Stimulated activated CD4-positive, alpha-beta T cell treated with anti-CD3 and anti-CD28 coated beads, Interleukin-2, amount 100 ng/mL, for 48 hours (primary cell): ENCODE measurements around the gene TRNP1.
"Not testable (repeated sequence)": the region's sequence is repeated elsewhere in the genome, so short reads cannot be mapped to it uniquely, and the experiment has no call there.

ENCODE experiments used
- DNase-seq, 2 donors: peaks; one replicate each; pipeline ENCODE4 v3.0.0-alpha.2; 2020

TRNP1 gene, protein sequence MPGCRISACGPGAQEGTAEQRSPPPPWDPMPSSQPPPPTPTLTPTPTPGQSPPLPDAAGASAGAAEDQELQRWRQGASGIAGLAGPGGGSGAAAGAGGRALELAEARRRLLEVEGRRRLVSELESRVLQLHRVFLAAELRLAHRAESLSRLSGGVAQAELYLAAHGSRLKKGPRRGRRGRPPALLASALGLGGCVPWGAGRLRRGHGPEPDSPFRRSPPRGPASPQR

DNA sequence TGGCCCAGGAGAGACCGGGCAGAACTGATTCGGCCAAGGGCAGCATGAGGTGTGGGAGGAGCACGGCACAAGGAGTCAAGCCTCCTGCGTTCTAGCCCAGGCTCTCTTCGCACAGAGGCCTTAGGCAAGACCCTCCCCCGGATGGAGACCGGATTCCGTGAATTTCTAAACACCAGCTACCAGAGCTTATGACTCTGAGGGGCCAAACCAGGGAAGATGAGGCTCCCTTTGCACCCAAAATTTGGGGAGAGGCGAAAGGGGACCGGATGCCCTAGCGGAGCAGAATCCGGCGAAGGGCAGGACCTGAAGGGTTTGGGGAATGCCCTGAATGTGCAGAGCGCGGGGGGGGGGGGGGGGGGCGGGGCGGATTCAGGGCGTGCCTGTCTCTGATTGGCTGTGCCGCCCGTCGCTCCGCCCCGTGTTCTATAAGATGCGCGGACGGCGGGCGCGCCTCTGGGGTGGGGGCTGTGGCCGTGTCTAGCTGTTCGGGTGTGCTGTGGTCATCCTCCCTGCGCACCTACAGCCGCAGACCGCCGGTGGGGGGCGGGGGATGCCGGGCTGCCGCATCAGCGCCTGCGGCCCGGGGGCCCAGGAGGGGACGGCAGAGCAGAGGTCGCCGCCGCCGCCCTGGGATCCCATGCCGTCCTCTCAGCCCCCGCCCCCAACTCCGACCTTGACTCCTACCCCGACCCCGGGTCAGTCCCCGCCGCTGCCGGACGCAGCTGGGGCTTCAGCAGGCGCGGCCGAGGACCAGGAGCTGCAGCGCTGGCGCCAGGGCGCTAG lies at the start of gene TRNP1:
Gene TRNP1, plus strand, starts transcription at position 456 of the 783 bp plus-strand sequence. Its CDS starts 95 bp downstream, at position 551.
- peak; percentile 57 to 62 for DNase-seq

DNA sequence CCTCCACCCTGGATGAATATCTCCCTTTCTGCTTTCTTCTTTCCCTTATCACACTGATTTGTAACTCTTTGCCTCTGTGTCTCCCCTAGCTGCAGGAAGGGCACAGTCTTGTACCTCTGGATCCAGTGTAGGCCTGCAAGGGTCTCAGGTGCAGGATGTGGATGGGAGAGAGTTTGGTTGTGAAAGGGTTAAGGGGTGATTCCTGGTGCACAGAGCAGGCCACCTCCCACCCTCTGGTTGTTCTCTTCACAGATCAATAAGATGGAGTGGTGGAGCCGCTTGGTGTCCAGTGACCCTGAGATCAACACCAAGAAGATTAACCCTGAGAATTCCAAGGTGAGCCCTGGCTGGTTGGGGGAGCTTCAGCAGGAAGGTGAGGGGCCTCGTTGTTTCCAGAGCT lies 48.4 kb upstream of the TRNP1 start:
- no peak for DNase-seq

DNA sequence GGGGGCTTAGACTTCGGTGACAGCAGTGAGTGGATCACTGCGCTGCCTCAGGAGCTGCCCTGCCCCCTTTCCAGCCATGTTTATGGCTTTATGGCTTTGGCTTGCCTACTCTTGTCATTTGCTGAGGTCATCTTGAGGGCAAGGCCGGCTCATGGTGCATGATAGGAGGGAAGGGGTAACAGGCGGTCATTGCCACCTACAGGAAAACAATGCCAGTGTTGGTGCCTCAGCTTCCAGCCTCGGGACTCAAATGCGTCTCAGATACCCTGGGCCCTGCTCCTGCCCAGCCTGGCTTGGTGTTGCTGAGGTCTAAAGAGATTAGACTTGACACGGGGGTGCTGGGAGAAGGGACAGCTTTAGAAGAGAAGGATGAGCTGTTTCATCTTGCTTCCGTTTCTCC lies 47.8 kb upstream of the TRNP1 start:
- DNase-seq = no peak

DNA sequence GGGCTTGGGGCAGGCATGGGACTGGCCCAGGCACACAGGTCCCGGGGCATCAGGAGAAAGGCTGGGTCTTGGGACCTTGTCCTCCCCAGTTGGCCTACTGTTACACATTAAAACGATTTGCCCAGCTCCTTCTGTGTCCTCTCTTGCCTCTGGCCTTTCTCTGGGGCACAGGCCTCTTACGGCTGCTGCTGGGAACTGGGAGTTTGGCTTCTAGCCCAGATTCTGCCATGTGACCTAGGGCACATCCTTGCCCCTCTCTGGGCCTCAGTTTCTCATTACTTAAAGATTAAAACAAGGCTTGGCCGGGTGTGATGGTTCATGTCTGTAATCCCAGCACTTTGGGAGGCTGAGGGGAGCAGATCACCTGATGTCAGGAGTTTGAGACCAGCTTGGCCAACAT lies 47.2 kb upstream of the TRNP1 start:
- DNase-seq = no peak

DNA sequence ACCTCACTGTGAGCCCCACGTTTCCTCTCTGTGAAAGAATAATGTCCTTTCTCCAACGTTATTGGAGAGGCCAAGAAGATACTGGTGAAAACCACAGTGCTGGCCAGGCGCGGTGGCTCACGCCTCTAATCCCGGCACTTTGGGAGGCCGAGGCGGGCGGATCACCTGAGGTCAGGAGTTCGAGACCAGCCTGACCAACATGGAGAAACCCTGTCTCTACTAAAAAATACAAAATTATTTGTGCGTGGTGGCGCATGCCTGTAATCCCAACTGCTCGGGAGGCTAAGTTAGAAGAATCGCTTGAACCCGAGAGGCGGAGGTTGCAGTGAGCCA lies 44.8 kb upstream of the TRNP1 start:
- not testable (repeated sequence) for DNase-seq

DNA sequence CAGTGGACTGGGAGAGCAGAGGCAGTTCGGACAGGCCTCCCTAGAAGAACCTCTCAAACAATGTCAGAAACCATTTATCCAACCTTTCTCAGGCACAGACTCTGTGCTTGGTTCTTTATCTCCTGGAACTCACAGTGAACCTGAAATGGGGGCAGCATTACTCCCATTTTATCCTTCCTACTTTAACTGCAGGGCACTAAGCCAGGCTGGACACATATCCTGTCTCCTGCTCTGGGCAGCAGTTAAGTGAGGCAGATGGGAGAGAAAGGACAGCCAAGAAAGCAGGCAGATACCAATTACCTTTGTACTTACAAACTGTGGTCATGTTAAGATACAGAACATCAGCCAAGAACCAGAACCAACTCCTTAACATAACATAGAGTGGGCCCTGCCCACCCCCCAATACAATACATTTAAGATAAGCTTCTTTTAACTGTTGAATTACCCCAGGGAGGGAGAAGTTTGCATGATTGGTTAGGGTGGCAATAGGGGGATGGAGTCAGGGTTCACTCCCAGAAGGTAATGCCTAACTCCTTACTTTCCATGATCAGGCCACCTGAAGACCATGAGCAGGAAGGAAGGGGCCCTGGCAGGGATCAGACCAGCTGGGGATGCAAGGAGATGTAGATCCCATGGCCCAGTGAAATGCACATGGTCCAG lies 44.1 kb upstream of the TRNP1 start:
- no peak for DNase-seq

DNA sequence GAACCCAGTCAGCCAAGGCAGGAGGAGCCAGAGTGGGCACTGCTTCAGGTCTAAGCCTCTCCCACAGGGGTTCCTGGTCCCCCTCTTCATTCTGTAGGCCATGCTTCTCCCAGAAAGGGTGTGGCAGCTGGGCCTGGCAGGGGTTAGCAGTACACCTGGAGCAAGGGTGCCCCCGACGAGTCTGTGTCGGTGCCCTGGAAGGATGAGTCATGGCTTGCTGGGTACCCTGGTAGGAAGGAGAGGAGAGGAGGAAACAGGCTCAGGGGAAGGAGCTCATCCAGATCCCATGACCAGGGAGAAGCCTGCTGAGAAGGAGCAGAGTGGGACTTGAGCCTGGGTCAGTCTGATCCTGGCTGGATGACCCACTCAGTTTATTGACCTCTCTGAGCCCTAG lies 43.6 kb upstream of the TRNP1 start:
- DNase-seq = no peak

DNA sequence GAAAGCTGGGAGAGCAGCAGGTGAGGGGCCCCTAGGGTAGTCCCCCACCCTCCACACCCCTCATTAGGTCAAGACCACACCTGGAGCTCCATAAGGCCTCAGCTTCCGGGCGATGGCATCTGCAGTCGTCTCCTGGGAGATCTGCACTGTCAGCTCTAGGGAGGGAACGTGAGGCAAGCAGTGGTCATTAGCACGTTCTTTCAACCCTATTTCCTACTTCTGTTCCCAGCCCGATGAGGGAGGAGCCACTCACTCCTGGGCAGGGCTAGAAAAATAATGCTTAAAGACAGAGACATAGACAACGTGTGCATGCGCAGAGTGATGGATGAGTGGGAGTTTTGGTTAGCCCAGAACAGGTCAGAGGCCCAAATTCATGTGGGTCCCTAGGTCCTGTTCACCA lies 42.9 kb upstream of the TRNP1 start:
- DNase-seq = no peak

DNA sequence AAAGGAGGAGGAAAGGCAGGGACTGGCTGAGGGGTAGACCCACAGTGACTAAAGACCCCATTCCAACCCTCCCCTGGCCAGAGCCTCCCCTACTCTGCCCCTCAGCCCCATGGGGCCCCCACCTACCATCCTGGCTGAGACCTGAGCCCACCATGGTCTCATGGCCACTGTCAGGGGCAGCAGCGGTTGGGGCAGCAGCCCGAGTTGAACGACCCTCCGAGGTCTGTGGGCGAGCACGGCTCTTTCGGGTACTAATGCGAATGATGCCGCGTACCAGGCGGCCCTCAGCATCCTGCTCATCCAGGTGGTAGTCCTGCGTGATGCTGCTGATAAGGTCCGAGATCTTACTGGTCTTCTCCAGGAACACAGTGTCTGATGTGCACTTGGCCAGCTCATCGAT lies 42.3 kb upstream of the TRNP1 start:
- no peak for DNase-seq

DNA sequence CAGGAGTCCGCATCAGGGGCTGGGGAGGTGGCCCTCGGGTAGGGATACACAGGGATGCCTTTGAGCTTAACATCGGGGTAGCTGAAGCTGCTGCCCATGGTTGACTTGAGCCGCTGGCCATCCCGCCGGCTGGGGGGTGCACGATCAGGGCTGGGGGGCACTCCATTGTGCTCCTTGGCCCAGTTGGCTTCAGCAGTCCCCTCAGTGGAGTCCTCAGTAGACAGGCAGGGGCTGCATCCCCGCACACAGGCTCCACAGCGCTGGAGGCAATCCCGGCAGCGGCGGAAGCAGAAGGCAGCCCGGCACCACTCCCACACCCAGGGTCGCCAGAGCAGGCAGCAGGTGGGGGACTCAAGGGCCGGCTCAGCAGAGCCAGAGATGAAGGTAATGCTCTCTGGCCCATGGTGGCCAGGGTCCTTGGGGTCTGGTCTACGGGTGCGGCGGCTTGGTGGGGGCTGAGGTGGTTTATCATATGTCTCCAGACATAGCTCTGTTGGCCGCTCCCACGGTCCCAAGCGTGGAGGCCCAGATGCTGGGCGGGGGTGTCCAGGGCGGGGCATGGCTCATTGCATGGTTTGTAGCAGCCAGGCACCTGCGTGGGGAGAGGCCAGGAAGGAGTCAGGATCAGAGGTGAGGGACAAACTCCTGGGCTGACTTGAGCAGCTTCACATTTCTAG lies 41.5 kb upstream of the TRNP1 start:
- no peak for DNase-seq

DNA sequence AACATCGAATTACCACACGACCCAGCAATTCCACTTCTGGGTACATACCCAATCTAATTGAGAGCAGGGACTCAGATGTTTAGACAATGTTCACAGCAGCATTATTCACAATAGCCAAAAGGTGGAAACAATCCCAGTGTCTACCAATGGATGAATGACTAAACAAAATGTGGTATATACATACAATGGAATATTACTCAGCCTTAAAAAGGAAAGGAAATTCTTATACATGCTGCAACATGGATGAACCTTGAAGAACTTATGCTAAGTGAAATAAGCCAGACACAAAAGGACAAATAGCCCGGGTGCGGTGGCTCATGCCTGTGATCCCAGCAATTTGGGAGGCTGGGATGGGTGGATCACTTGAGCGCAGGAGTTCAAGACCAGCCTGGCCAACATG lies 40.1 kb upstream of the TRNP1 start:
- DNase-seq = no peak

DNA sequence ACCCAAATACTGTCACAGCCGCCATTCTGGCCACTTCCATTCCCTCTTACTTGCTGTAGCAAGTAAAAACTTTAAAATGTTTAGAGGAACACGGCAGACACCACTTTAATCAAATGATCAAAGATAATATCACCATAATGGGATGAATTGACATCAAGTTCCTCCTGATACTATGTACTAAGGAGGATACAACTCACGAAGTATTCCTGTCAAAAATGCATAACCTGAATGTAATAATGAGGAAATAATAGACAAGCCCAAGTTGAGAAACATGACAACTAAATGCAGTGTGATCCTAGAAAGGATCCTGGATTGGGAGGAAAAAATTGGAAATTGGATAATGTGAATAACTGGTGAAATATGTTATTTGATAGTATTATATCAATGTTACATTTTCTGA lies 37.2 kb upstream of the TRNP1 start:
- no peak for DNase-seq

DNA sequence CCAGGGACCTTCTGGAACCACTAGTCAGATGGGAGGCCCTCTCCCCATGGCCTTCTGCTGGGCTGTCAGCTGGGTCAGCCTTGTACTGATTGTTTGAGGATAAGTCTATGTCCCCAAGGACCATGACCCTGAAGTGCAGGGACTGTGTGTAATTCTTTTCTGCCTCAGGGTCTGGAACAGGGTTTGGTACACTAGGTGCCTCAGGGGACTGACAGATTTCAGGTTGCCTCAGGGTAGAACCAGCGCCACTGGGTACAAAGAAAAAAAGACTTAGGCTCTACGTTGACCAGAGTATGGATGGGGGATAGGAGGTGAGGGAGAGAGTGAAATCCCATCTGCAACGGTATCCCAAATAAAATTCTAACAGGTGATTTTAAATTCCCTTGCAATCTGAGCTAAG lies 36.2 kb upstream of the TRNP1 start:
- no peak for DNase-seq

DNA sequence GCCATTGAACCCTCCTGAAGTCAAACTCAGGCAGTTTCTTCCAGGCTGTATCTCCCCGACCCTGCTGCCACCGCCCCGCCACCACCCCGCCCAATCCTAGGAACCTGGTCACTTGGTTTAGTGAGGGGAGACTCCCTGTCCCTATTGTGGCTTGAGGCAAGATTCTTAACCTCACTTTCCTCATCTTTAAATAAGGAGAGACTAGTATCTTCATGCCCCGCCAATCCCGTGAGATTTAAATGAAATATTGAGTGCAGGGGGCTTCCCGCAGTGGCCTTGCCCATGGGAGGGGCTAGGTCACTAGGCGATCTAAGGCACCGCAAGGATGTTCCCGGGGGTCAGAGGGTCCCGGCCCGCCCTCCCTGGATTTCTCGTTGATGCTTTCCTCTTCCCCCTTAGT lies 34.2 kb upstream of the TRNP1 start:
- DNase-seq = no peak

DNA sequence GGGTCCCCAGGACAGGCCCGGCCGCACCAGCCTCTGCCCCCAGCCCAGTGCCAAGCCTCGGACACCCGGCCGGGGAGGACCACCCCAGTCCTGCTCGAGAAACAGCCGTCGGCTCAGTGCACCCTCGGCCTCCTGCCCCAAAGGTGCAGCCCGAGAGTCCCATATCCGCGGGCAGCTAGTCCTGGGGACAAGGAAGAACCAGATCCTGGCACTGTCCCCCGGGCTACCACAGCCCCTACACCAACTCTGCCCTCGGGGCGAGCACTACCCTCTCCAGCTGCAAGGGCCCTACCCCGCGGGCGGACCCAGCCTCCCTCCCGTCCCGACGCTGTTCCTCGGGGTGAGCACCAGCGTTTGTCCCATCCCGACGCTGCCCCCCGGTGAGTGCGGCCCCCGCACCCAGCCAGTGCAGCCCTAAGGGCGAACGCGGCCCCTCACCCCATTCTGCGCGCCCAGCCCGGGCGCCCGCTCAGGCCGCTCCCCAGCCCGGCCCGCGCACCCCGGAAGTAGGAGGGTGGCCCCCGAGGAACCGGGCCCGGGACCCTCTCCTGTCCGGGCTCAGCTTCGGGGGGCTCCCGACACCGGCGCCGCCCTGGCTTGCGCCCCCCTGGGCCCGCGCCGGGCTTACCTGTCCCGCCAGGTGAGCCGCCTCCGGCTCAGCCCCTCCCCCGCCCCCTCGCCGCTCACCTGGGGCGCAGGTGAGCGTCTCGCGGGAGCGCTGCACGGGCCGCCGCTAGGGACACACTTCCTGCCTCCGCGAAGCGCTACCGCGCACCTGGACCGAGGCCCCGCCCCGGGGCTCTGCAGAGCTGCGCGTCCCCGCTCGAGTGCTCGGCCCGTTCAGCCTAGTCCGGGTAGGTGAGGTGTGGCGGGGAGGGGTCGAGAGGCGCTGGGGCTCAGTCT lies 33.5 kb upstream of the TRNP1 start, which contains the start of gene KDF1:
Gene KDF1, minus strand, starts transcription at position 747 of the 903 bp plus-strand sequence. CDS start 8,088 bp downstream, outside the sequence.
- peak in 1 of 2 donors; percentile 18 for DNase-seq

DNA sequence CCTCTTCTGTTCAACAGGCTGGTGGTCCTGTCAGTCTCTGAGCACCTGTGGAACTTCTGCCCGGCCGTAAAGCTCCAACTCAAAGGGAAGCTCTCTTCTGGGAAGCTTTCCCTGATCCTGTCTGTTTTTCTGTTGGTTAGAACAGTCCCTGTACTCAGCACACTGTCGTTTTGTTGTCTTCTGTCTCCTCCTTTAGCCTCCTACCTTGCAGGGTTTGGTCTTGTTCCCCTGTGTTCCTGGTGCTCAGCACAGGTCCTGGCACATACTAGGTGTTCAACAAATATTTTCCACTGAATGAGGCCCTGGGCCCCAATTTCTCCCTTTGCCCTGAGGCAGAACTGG lies 32.9 kb upstream of the TRNP1 start:
- DNase-seq = no peak

DNA sequence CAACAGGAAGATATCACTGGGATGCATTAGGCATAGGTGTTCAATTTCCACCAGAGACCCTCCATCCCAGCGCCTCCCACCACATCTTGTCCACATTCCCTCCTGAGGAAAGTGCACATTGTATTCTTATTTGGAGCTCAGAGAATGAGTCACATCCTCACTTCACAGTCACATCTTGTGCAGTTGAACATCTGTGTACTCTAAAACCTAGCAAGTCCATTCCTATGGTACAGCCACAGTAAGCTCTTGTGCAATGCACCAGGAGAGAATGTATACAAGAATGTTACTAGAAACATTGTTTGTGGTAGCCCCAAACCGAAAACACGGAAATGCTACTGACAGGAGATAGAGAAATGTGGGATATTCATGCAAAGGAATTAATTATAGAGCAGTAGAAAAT lies 31.7 kb upstream of the TRNP1 start:
- DNase-seq = no peak

DNA sequence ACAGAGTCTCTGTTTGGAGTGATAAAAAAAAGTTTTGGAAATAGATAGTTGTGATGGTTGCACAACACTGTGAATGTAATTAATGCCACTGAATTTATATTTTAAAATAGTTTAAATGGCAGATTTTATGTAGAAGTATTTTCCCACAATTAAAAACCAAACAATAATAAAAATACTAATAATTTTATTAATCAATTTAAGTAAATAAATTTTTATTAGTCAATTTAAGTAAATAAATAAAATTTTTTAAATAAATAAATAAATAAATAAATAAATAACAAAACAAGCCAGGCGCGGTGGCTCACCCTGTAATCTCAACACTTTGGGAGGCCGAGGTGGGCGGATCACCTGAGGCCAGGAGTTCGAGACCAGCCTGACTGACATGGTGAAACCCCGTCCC lies 28.3 kb upstream of the TRNP1 start:
- DNase-seq = no peak

DNA sequence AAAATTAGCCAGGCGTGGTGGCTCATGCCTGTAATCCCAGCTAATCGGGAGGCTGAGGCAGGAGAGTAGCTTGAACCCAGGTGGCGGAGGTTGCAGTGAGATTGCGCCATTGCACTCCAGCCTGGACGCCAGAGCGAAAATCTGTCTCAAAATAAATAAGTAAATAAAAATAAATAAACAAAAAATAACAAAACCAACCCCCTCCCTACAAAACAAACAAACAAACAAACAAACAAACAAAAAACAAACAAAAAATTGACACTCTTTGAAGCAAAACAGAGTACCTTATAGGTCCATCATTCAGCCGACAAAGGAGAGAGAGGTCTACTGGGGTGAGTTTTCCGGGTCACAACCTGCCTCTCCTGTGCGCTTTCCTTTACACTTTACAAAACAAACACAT lies 27.9 kb upstream of the TRNP1 start:
- DNase-seq = no peak

DNA sequence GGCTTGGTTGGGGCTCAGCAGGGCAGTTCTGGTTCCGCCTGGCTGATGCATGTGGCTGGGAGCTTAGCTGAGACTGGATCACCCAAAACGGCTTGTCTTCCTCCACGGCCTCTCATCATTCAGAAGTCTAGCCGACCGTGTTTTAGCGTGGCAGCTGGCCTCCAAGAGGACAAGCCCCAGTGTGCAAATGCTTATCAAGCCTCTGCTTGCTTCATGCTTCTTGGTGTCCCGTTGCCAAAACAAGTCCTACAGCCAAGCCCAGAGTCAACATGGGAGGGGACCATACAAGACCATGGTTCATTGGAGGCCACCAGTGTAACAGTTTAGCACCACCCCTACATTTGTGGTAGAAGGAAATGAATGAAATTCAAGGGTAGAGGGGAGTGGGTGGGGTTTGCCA lies 22.7 kb upstream of the TRNP1 start:
- DNase-seq = no peak

DNA sequence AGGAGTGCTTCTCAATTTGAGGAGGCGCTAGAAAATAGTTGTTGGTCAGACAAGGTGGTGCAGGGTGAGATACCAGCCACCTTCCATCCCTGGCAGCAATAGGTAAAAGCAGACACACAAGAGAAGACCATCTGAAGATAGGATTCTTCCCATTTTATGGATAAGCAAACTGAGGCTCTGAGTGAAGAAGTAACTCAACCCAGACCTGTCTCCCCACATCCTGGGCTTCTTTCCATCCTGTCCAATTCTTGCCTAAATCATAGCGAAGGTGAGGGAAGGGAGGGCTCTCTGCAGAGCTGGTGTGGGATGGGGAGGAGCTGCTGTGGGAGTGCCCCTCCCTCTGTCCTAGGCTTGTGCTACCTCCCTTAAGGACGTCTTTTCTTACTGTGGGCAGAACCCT lies 21.9 kb upstream of the TRNP1 start:
- DNase-seq = no peak

DNA sequence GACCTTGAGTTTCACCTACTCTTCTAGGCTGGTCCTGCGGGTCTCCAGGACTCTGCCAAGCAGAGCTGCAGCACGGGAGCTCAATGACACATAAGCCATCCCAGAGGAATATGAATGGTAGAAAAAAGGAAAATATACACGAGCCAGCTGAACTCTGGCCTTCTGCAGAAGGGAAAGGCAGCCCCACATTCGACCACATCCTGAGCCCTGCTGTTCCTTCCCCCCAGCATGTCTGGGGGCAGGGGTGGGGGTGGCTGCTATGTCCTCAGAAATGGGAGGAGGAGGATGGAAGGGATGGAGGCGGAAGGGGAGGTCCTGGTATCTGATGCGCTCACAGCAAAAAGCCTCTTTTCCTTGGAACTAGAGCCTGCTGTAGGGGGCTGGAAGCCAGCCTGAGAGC lies 21.1 kb upstream of the TRNP1 start:
- DNase-seq = no peak

DNA sequence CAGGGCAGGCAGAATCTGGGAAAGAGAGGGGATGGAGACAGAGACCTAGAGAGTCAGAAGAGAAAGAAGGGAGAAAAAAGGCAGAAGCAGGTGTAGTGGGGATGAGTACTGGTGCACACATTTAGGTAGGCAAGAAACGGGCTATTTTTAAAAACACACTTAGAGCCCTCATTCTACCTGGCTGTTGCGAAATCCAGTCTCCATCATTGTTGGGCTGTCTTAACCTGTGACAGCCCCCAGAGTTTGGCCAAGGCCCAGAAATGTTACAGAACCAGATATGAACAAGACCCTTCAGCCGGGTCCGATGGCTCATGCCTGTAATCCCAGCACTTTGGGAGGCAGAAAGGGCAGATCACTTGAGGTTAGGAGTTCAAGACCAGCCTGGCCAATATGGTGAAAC lies 20.7 kb upstream of the TRNP1 start:
- DNase-seq = no peak
